Thoracic aorta (tissue), 2 donors: Measurements from ENCODE around the gene PROSER3. TPM values are rescaled to one million over a fixed set of nuclear protein-coding genes. Genes with fewer than 3 reads are reported as not detected.

ENCODE experiments used
- ATAC-seq: fragments of 150-250 bp; one replicate; pipeline ENCODE4 v1.8.0; 2017; ENCODE audit warnings: low read depth; ENCODE audit not compliant: insufficient number of reproducible peaks, low FRiP score
- DNase-seq: peaks from one replicate; pipeline ENCODE4 v3.0.0-alpha.2; 2020; ENCODE audit warnings: low spot score
- H3K27ac ChIP-seq, 2 donors: fragments of 200-600 bp; sonication (generic); 1 replicate in 1 of 2; 2 replicates in 1 of 2; pipeline ENCODE4 v1.5.1; 2016; ENCODE audit warnings: mild to moderate bottlenecking in 2 of 2, moderate library complexity in 2 of 2
- H3K27me3 ChIP-seq: fragments of 200-600 bp; sonication (generic); replicated peaks from 2 replicates; pipeline ENCODE4 v1.6.0; 2016; ENCODE audit warnings: mild to moderate bottlenecking; ENCODE audit not compliant: insufficient read depth
- H3K36me3 ChIP-seq: fragments of 200-600 bp; sonication (generic); one replicate; pipeline ENCODE4 v1.5.1; 2016
- H3K4me1 ChIP-seq, 2 donors: fragments of 200-600 bp; sonication (generic); 1 replicate in 1 of 2; 2 replicates in 1 of 2; pipeline versions ENCODE4 v1.5.1 to v1.6.0; 2016; ENCODE audit warnings: low read depth in 2 of 2, mild to moderate bottlenecking in 1 of 2; ENCODE audit not compliant: control insufficient read depth in 1 of 2
- H3K4me3 ChIP-seq: fragments of 200-600 bp; sonication (generic); 2 replicates; pipeline ENCODE4 v1.5.1; 2016; ENCODE audit warnings: mild to moderate bottlenecking
- H3K9me3 ChIP-seq: fragments of 200-600 bp; sonication (generic); 2 replicates; pipeline ENCODE4 v1.5.1; 2016
- CTCF ChIP-seq: fragments of 200-600 bp; sonication (generic); IDR thresholded peaks from one replicate; pipeline ENCODE4 v1.5.1; 2019; ENCODE audit warnings: antibody characterized with exemption
- total RNA-seq, 2 donors: library from RNA; depleted of rRNA; stranded (reverse); fragments of >200 nt; gene quantifications; one replicate each; pipeline versions ENCODE4 v1.1.0 to v1.2.3, GENCODE V29; 2016

The PROSER3 gene
- total RNA-seq, 2 donors from 2014 or later = 11.1 to 16.6 TPM

- peaks cover 6% of the 10 kb centered on the region for H3K36me3 ChIP-seq
- peak overlapping the region; percentile 91 for H3K4me3 ChIP-seq
- H3K27ac ChIP-seq = peak overlapping the region; percentile 99 to 100
- no peak for TF ChIP-seq CTCF
- H3K9me3 ChIP-seq = no peaks in the 10 kb centered on the region
- DNase-seq (no peak), ATAC-seq (no peak)
- H3K4me1 ChIP-seq = peaks cover 22 to 44% of the 10 kb centered on the region in 2 donors
- H3K27me3 ChIP-seq = no peaks in the 10 kb centered on the region
Measured at GRCh38 chr19:35743640-35744429, 14.1 kb upstream of the PROSER3 start.

GRCh38 chr19:35744430-35745327 lies 13.3 kb upstream of the PROSER3 start:
- Histone ChIP-seq H3K27me3 (no peaks in the 10 kb centered on the region), H3K27ac (peak overlapping the region; percentile 99 to 100), H3K4me1 (peaks cover 29 to 47% of the 10 kb centered on the region in 2 donors), H3K36me3 (peaks cover 4% of the 10 kb centered on the region), H3K9me3 (no peaks in the 10 kb centered on the region), H3K4me3 (peak overlapping the region; percentile 91)
- TF ChIP-seq CTCF = peak; percentile 30
- DNase-seq (peak; percentile 91), ATAC-seq (peak; percentile 72)

GRCh38 chr19:35745328-35746086 lies 12.5 kb upstream of the PROSER3 start, which contains the start of the genes PSENEN and U2AF1L4:
Gene PSENEN, plus strand, starts transcription at chr19:35745651. Its CDS starts 280 bp downstream, at chr19:35745931.
Gene U2AF1L4, minus strand, starts transcription at chr19:35745418. Its CDS starts 27 bp downstream, at chr19:35745391.
- H3K4me1 ChIP-seq = peaks cover 31 to 50% of the 10 kb centered on the region in 2 donors
- H3K4me3 ChIP-seq = peak within 1 kb of the TSS; percentile 91

DNA sequence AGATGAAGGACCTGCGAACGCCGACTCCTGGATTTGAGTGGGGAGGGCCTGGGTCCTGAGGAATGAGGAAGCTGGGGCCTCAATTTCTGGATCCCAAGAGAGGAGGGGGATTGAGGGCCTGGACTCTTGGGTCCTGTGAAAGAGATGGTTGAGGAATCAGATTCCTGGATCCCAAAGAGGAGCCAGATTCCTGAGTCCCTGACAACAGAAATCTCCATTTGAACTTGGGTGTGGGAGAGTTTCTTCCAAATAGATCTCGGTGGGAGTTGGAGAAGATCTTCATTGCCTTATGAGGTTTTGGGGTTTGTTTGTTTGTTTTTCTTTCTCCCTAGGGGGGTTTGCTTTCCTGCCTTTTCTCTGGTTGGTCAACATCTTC lies 11.9 kb upstream of the PROSER3 start:
- no peaks in the 10 kb centered on the region for H3K9me3 ChIP-seq
- H3K27ac ChIP-seq = peak overlapping the region; percentile 99 to 100
- ATAC-seq (no peak), DNase-seq (no peak)
- no peak for TF ChIP-seq CTCF
- H3K4me3 ChIP-seq = peak overlapping the region; percentile 91
- H3K27me3 ChIP-seq = no peaks in the 10 kb centered on the region
- peaks cover 31 to 46% of the 10 kb centered on the region in 2 donors for H3K4me1 ChIP-seq
- peaks cover 4% of the 10 kb centered on the region for H3K36me3 ChIP-seq

More at GRCh38 chr19:35745328-35746086, 12.5 kb upstream of the PROSER3 start, which contains the start of the genes PSENEN and U2AF1L4:
- Histone ChIP-seq H3K27me3 (no peaks in the 10 kb centered on the region), H3K27ac (peak within 1 kb of the TSS; percentile 99 to 100), H3K36me3 (peaks cover 4% of the 10 kb centered on the region), H3K9me3 (no peaks in the 10 kb centered on the region)
- DNase-seq = peak; percentile 93
- peak; percentile 72 for ATAC-seq
- TF ChIP-seq CTCF = no peak
